ENCODE measurements around the gene DLST.

GRCh38 chr14:74891870-74892269, 10.2 kb downstream of the DLST start:
- no peak for TF ChIP-seq CTCF (IDR thresholded peaks at IDR 0.05)
- TF ChIP-seq POLR2A (IDR thresholded peaks at IDR 0.05): no peak
- TF ChIP-seq EP300 (IDR thresholded peaks at IDR 0.05): no peak
